K562 (cell line): ENCODE measurements around the gene PRDX2. TPM values are rescaled to one million over a fixed set of nuclear protein-coding genes. Genes with fewer than 3 reads are reported as not detected.

Experiments used
- ATF4 ChIP-seq: fragments of 450-650 bp; formaldehyde crosslinking; IDR thresholded peaks from 2 replicates; pipeline ENCODE4 v1.4.0; 2022; ENCODE audit warnings: mild to moderate bottlenecking, moderate library complexity
- CEBPZ ChIP-seq: fragments of 150-350 bp; IDR thresholded peaks from 2 replicates; pipeline ENCODE4 v1.6.1; 2014; ENCODE audit warnings: low read depth, mild to moderate bottlenecking, low read length, borderline replicate concordance
- COPS2 ChIP-seq: fragments of 450-650 bp; conservative IDR thresholded peaks from 2 replicates; pipeline ENCODE4 v1.6.1; 2016; ENCODE audit warnings: mild to moderate bottlenecking, moderate library complexity
- CTBP1 ChIP-seq: fragments of 450-650 bp; IDR thresholded peaks from 2 replicates; pipeline ENCODE4 v1.6.1; 2016; ENCODE audit warnings: borderline replicate concordance
- CTCF ChIP-seq, 3 experiments: IDR thresholded peaks in 2 of 3; conservative IDR thresholded peaks in 1 of 3; 2 replicates each; pipeline ENCODE4 v1.5.1; 2011 to 2012; ENCODE audit warnings: low read length in 3 of 3, mild to moderate bottlenecking in 3 of 3, control low read depth in 2 of 3, improper control_type of control experiment in 1 of 3, inconsistent platforms in 1 of 3, low read depth in 1 of 3, mixed read lengths in 1 of 3, moderate library complexity in 1 of 3; ENCODE audit not compliant: insufficient read depth in 2 of 3
- HNRNPH1 ChIP-seq: fragments of 200-400 bp; formaldehyde crosslinking; optimal IDR thresholded peaks from 2 replicates; pipeline ENCODE3; 2017; ENCODE audit warnings: low read depth, mild to moderate bottlenecking, low read length, moderate library complexity
- KAT8 ChIP-seq: fragments of 450-650 bp; IDR thresholded peaks from 2 replicates; pipeline ENCODE4 v1.6.1; 2016; ENCODE audit warnings: low read depth, mild to moderate bottlenecking
- NFIX ChIP-seq: fragments of 250-450 bp; sonication (Bioruptor Pico); IDR thresholded peaks from 2 replicates; pipeline ENCODE4 v1.4.0; 2020; ENCODE audit warnings: low read depth, mild to moderate bottlenecking, moderate library complexity
- NR2C2 ChIP-seq, 2 experiments: fragments of 200-800 bp in 1 of 2; sonication (Bioruptor generic) in 1 of 2; sonication (generic) in 1 of 2; formaldehyde crosslinking in 1 of 2; IDR thresholded peaks; 2 replicates each; pipeline versions ENCODE4 v1.6.1 to v1.8.0; 2016 to 2022; ENCODE audit warnings: mild to moderate bottlenecking in 1 of 2, missing compliant biosample characterization in 1 of 2, missing genetic modification characterization in 1 of 2, missing genetic modification reagents in 1 of 2
- PML ChIP-seq: IDR thresholded peaks from 2 replicates; pipeline ENCODE4 v1.6.1; 2012; ENCODE audit warnings: low read length, inconsistent platforms
- RUNX1 ChIP-seq: sonication (generic); IDR thresholded peaks from 2 replicates; pipeline ENCODE4 v1.6.1; 2016; ENCODE audit warnings: antibody characterized with exemption, low read depth
- SIN3B ChIP-seq: fragments of 450-650 bp; IDR thresholded peaks from 2 replicates; pipeline ENCODE4 v1.6.1; 2017; ENCODE audit warnings: low read depth, mild to moderate bottlenecking, moderate library complexity
- TOE1 ChIP-seq, 2 experiments: fragments of 450-650 bp in 1 of 2; sonication (generic) in 1 of 2; formaldehyde crosslinking in 1 of 2; IDR thresholded peaks; 2 replicates each; pipeline versions ENCODE4 v1.7.1 to v1.8.0; 2016 to 2022; ENCODE audit warnings: borderline replicate concordance in 2 of 2, mild to moderate bottlenecking in 2 of 2, antibody characterized with exemption in 1 of 2, inconsistent platforms in 1 of 2, low read depth in 1 of 2, missing genetic modification reagents in 1 of 2, moderate library complexity in 1 of 2
- ZNF232 ChIP-seq: sonication (generic); formaldehyde crosslinking; IDR thresholded peaks from 2 replicates; pipeline ENCODE4 v1.8.0; 2022; ENCODE audit warnings: mild to moderate bottlenecking, missing genetic modification reagents
- polyA plus RNA-seq, 8 experiments: library from polyadenylated mRNA; depleted of rRNA in 4 of 8; stranded (reverse) in 5 of 8; unstranded in 3 of 8; fragments of >200 nt; fragmentation: Nextera tagmentation in 2 of 8; fragmentation: Illumina TruSeq in 1 of 8; extraction: Ambion mirVana in 2 of 8; extraction: Trizol in 1 of 8; gene quantifications; 2 replicates each; pipeline versions ENCODE4 v1.2.1 to v1.2.3, GENCODE V29; 2011 to 2014; ENCODE audit warnings: inconsistent platforms in 1 of 8, missing spikeins in 1 of 8
- total RNA-seq, 7 experiments: library from RNA; depleted of rRNA in 6 of 7; stranded (reverse); fragments of >200 nt in 6 of 7; fragmentation: Illumina TruSeq in 2 of 7; extraction: Trizol in 2 of 7; gene quantifications; 2 replicates each; pipeline versions ENCODE4 v1.2.1 to v1.2.3, GENCODE V29; 2011 to 2021; ENCODE audit warnings: low replicate concordance in 1 of 7

The PRDX2 gene
- total and polyA plus RNA-seq, 9 of the 15 experiments (the other 6 are each of a cell fraction or from before 2014, with no cell fraction given): 206 to 1,183 (median 415) TPM

- no peak for TF ChIP-seq CTCF (IDR thresholded peaks at IDR 0.05 in 2 of 3, conservative IDR thresholded peaks at IDR 0.05 in 1 of 3; ENCODE audit: insufficient read depth in 2 of 3, low read depth in 1 of 3, low read length in 3 of 3)
- TF ChIP-seq ZNF232: no peak
- TF ChIP-seq CEBPZ: no peak
- TF ChIP-seq RUNX1: no peak
- no peak for TF ChIP-seq KAT8
- no peak for TF ChIP-seq SIN3B
- TF ChIP-seq HNRNPH1: no peak
- TF ChIP-seq NR2C2 (CRISPR knock-in tag; IDR thresholded peaks at IDR 0.05): no peak
- peak; percentile 66; the same call in 1 of the 2 replicates for TF ChIP-seq NR2C2 (tag; IDR thresholded peaks at IDR 0.05)
- no peak for TF ChIP-seq ATF4 (CRISPR knock-in tag)
- TF ChIP-seq CTBP1: no peak; the same call in 1 of the 2 replicates
- no peak for TF ChIP-seq PML
- no peak for TF ChIP-seq TOE1 (IDR thresholded peaks at IDR 0.05; ENCODE audit: borderline replicate concordance)
- no peak for TF ChIP-seq TOE1 (CRISPR knock-in tag; IDR thresholded peaks at IDR 0.05; ENCODE audit: borderline replicate concordance, low read depth)
- no peak for TF ChIP-seq COPS2
- TF ChIP-seq NFIX (CRISPR knock-in tag): no peak
Observed at GRCh38 chr19:12789098-12789903, 12.3 kb downstream of the PRDX2 start (continued).
